ENCODE data around the gene PTPN12.

The PTPN12 gene

GRCh38 chr7:77665161-77665560 lies 128.1 kb downstream of the PTPN12 start:
- DNase-seq (ENCODE audit: low spot score) = no peak

GRCh38 chr7:77667459-77668086 lies 130.5 kb downstream of the PTPN12 start:
- DNase-seq (ENCODE audit: low spot score) = no peak

- DNase-seq (ENCODE audit: low spot score) = no peak
Measured at GRCh38 chr7:77674878-77675277, 137.8 kb downstream of the PTPN12 start.

- DNase-seq (ENCODE audit: low spot score) = no peak
Measured at GRCh38 chr7:77679608-77680007, 142.5 kb downstream of the PTPN12 start.

- no peak for DNase-seq (ENCODE audit: low spot score)
Measured at GRCh38 chr7:77680266-77680665, 143.2 kb downstream of the PTPN12 start.

- no peak for DNase-seq (ENCODE audit: low spot score)
Measured at GRCh38 chr7:77684030-77684429, 146.9 kb downstream of the PTPN12 start.

- DNase-seq (ENCODE audit: low spot score) = no peak
Measured at GRCh38 chr7:77685233-77685632, 148.1 kb downstream of the PTPN12 start.

- DNase-seq (ENCODE audit: low spot score) = no peak
Measured at GRCh38 chr7:77687100-77687746, 150.1 kb downstream of the PTPN12 start.

GRCh38 chr7:77687747-77688144 lies 150.7 kb downstream of the PTPN12 start:
- DNase-seq (ENCODE audit: low spot score) = no peak
